Pancreas (tissue), 10 donors: ENCODE data around the gene AMMECR1. TPM values are rescaled to one million over a fixed set of nuclear protein-coding genes. Genes with fewer than 3 reads are reported as not detected.

Experiments used
- ATAC-seq, 4 donors: fragments of 200-7000 bp; cut with Tn5 transposase; one replicate each; pipeline versions ENCODE4 v1.8.0 to v1.9.1; 2020; ENCODE audit warnings: mild to moderate bottlenecking in 4 of 4, moderate library complexity in 4 of 4
- DNase-seq, 6 donors: peaks; one replicate each; pipeline ENCODE4 v3.0.0-alpha.2; 2020
- FAIRE-seq: peaks from 2 replicates; lab custom pipeline; 2012; peaks lifted over from hg19 to GRCh38; lab: Jason Lieb, UNC
- H3K27ac ChIP-seq, 4 donors: fragments of 200-600 bp; sonication (generic); 1 replicate in 3 of 4; 2 replicates in 1 of 4; pipeline versions ENCODE4 v1.5.0 to v1.8.0; 2020
- H3K27me3 ChIP-seq, 4 donors: fragments of 200-600 bp; one replicate each; pipeline ENCODE4 v1.8.0; 2021
- H3K36me3 ChIP-seq, 3 donors: fragments of 200-600 bp; sonication (generic) in 1 of 3; one replicate each; pipeline versions ENCODE4 v1.5.0 to v1.8.0; 2020 to 2021
- H3K4me1 ChIP-seq, 3 donors: fragments of 200-600 bp; one replicate each; pipeline ENCODE4 v1.8.0; 2021
- H3K4me3 ChIP-seq, 4 donors: fragments of 200-600 bp; sonication (generic) in 2 of 4; one replicate each; pipeline versions ENCODE4 v1.5.0 to v1.8.0; 2020 to 2021
- H3K9me3 ChIP-seq, 4 donors: fragments of 200-600 bp; one replicate each; pipeline ENCODE4 v1.8.0; 2021
- CTCF ChIP-seq, 4 donors: fragments of 200-600 bp; sonication (generic) in 3 of 4; IDR thresholded peaks; one replicate each; pipeline versions ENCODE4 v1.5.0 to v1.8.0; 2021; ENCODE audit warnings: antibody characterized with exemption in 4 of 4
- WGBS, 2 donors: extraction: QIAGEN DNeasy Blood & Tissue Kit; methylation state at CpG; one replicate each; pipeline ENCODE4 v1.1.7; 2013; 5-methylcytosine and 5-hydroxymethylcytosine counted together
- intact Hi-C, 3 donors: fragments of 100-400 bp; cut with DNase I; formaldehyde crosslinking; loops; one replicate each; pipeline versions ENCODE4 v1.11.1 to v1.14.2; 2022
- polyA plus RNA-seq, 2 donors: library from polyadenylated mRNA; stranded (reverse); fragments of 200-250 nt; gene quantifications; one replicate each; pipeline ENCODE4 v1.2.3, GENCODE V29; 2013
- total RNA-seq, 6 donors: library from RNA; stranded (reverse); fragmentation: NEBNext Ultra II Directional in 4 of 6; extraction: Animal tissue kit (Norgen Biotek cat#: 25700) in 4 of 6; gene quantifications; one replicate each; pipeline versions ENCODE4 v1.2.1 to v1.2.4, GENCODE V29; 2021 to 2023
- donor health status: healthy with polysubstance abuse.
- donor health status: DM: no; HTN: no; CAD: no; lungs with moderate emphysema.
- donor health status: DM: no; HTN: no; CAD: no.
- donor health status: control.
- donor health status: control.
- donor health status: Bipolar disorder and iron deficiency.
- donor health status: DM: yes; HTN: yes; CAD: no.
- donor health status: DM: no; HTN: no; CAD: no.
- donor health status: DM: no; HTN: no; CAD: no.
- donor health status: DM: yes; HTN: yes; CAD: no.

The AMMECR1 gene
- total and polyA plus RNA-seq, 8 donors: 1.4 to 4.1 (median 1.9) TPM

DNA sequence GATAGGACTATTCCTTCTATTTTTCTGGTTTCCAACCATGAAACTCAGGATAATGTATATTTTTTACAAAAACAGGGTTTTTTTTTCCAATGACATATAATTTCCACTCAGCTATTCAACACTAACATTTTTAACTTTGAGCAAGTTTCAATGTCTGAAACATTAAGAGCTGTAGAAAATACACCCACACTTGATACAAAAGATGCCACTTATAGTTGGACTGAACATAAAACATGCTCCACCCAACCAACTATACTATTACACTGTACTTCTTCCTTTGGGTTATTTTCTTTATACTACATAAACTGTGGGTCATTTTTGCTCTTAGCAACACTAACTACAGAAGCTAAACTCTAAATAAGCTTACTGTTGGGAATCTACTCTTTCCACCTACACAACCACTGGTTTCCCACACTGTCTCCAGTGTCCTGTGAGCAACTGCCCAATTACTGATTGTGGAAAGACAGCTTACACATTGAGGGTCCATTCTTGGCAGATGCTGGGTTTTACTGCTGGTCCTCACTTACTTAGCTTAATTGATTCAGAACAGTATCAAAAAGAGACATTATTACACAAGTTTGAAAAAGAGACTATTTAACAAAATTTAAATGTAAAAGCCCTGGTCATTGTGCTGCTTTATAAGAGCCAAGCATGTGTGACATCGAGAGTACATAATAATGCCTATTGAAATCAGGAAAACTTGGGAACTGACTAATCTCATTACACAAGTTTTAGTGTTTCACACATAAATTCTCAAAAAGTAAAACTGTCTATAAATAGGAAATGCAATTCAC lies 6.3 kb downstream of the AMMECR1 start:
- 77 to 100% methylated on average over 1 of the region's 1 CpG for WGBS, 2 donors
- FAIRE-seq (peak; percentile 26), ATAC-seq (no peak), DNase-seq (no peak)
- Histone ChIP-seq H3K27ac (no peak overlapping the region), H3K9me3 (no peaks in the 10 kb centered on the region), H3K36me3 (no peaks in the 10 kb centered on the region), H3K27me3 (no peaks in the 10 kb centered on the region), H3K4me3 (no peak overlapping the region), H3K4me1 (no peaks in the 10 kb centered on the region)
- intact Hi-C loops: no loop called here
- TF ChIP-seq CTCF (IDR thresholded peaks at IDR 0.05): no peak

DNA sequence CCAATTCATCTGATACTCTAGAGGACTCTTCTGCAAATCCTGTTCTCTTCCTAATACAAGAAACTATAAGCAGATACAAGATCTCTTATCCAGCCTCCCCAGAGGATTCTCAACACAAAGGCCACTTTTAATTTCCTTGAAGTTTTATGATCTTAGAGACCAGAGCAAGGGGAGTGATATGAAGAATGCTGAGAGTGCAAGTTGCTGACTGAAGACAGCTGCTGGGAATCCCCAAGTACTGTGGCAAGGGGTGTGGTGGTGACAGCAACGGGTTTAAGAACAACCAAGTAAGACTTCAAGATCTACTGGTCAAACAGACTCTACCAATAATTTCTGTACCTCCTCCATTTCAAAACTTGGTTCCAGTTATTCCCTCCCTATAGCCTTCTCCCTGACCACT lies 7.0 kb downstream of the AMMECR1 start:
- Histone ChIP-seq H3K36me3 (no peaks in the 10 kb centered on the region), H3K4me3 (no peak overlapping the region), H3K27me3 (no peaks in the 10 kb centered on the region), H3K27ac (no peak overlapping the region), H3K9me3 (no peaks in the 10 kb centered on the region), H3K4me1 (no peaks in the 10 kb centered on the region)
- DNase-seq (no peak), FAIRE-seq (no peak), ATAC-seq (no peak)
- TF ChIP-seq CTCF (IDR thresholded peaks at IDR 0.05): no peak
- 50 to 74% methylated on average over 1 of the region's 1 CpG for WGBS, 2 donors
- intact Hi-C loops: no loop called here

GRCh38 chrX:110310000-110310790 lies 7.7 kb downstream of the AMMECR1 start:
- TF ChIP-seq CTCF (IDR thresholded peaks at IDR 0.05): no peak
- ATAC-seq: no peak
- WGBS, 2 donors: 43 to 51% methylated on average over 1 of the region's 1 CpG
- intact Hi-C loops: no loop called here
- Histone ChIP-seq H3K4me3 (no peak overlapping the region), H3K27me3 (no peaks in the 10 kb centered on the region), H3K9me3 (no peaks in the 10 kb centered on the region), H3K27ac (no peak overlapping the region), H3K4me1 (no peaks in the 10 kb centered on the region), H3K36me3 (no peaks in the 10 kb centered on the region)
- no peak for DNase-seq
- no peak for FAIRE-seq

DNA sequence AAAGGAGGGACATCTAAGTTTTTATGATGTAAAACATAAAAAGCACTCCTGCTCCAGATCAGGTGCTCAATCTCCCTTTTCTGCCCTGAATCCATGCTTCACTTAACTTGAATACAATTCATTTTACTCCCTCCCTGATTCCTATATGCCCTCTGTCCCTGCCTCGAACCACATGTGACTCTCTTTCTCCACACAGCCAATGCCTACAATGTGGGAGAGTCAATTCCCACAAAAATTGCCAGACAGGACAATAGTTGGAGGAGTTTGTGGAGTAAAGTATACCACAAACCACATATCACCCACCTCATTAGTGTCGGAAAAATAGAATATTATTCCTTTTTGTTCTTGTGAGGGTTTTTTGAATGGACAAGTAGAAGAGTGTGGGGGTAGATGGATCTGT lies 9.7 kb downstream of the AMMECR1 start:
- H3K4me3 ChIP-seq: no peak overlapping the region
- H3K4me1 ChIP-seq: no peaks in the 10 kb centered on the region
- intact Hi-C loops: no loop called here
- 87 to 91% methylated on average over 2 of the region's 2 CpGs for WGBS, 2 donors
- no peak for FAIRE-seq
- no peaks in the 10 kb centered on the region for H3K36me3 ChIP-seq
- TF ChIP-seq CTCF (IDR thresholded peaks at IDR 0.05): no peak
- no peak for ATAC-seq
- DNase-seq: no peak
- H3K9me3 ChIP-seq: no peaks in the 10 kb centered on the region
- H3K27ac ChIP-seq: no peak overlapping the region
- H3K27me3 ChIP-seq: no peaks in the 10 kb centered on the region

DNA sequence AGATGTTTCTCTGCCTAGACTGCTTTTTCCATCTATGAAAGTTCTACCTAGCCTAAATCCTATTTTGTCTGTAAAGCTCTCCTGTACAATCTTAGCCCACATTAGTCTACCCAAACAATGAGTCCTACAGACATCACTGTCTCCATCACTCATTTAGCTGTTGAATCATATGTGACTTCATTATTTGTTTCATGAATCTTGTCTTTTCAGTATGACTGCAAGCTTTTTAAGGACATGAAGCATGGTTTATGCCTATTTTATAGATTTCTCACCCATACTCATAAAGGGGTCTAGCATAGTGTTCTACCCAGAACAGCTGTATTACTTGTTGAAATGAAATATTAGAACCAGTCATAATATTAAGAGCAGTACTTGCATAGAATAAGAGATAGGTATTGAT lies 13.0 kb downstream of the AMMECR1 start:
- intact Hi-C loops: no loop called here
- no peak overlapping the region for H3K27ac ChIP-seq
- DNase-seq (no peak), ATAC-seq (no peak), FAIRE-seq (peak; percentile 37)
- no peaks in the 10 kb centered on the region for H3K27me3 ChIP-seq
- TF ChIP-seq CTCF (IDR thresholded peaks at IDR 0.05): no peak
- no peak overlapping the region for H3K4me3 ChIP-seq
- H3K4me1 ChIP-seq: no peaks in the 10 kb centered on the region
- H3K9me3 ChIP-seq: no peaks in the 10 kb centered on the region
- no peaks in the 10 kb centered on the region for H3K36me3 ChIP-seq
